Measurements from ENCODE around the gene TRMU.

The TRMU gene

DNA sequence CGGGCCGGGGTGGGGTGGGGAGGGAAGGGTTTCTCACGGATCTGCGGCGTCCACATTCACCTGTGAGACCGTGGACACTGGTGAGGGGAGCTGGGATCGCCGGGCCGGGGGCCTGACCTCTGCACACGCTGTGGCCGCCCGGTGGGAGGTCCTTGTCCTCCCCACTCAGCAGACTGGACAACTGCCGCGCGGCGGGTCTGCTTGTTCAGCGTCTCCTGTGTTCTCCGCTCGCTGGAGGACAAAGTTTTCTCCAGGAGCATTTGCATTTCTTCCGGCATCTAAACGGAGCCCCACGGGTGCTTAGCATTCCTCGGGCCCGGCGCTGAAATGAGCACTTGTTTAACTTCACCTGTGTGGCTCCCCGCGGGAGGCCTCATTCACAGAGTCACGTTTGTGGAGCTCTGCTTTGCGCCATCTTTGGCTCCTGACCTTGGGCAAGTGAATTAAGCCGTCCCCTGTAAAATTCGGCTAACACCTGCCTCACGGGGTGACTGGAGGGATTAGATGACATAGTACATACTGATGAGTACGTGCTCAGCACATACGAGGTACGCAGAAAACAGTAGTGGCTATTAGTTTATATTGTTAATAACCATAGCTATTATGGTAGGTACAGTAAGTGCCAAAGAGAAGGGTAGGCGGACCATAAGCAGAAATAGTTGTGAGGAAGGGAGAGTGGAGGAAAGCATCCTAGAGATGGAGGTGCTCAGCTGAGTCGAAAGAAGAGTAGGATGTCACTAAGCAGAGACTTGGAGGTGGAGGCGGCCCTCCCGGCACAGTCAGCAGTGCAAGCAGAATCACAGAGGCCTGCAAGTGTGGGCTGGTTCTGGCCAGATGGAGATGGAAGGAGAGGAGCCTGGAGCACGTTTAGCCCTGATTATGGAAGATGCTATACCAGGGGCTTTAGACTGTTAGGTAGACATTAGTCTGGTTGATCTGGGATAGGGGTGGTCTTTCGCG lies 885 bp downstream of the TRMU start:
- peak overlapping the region; percentile 91 for H3K4me3 ChIP-seq (replicated peaks; ENCODE audit: low read depth, low read length)
- no peak for DNase-seq (ENCODE audit: extremely low read depth, low read depth)
- TF ChIP-seq, protein P1, sequence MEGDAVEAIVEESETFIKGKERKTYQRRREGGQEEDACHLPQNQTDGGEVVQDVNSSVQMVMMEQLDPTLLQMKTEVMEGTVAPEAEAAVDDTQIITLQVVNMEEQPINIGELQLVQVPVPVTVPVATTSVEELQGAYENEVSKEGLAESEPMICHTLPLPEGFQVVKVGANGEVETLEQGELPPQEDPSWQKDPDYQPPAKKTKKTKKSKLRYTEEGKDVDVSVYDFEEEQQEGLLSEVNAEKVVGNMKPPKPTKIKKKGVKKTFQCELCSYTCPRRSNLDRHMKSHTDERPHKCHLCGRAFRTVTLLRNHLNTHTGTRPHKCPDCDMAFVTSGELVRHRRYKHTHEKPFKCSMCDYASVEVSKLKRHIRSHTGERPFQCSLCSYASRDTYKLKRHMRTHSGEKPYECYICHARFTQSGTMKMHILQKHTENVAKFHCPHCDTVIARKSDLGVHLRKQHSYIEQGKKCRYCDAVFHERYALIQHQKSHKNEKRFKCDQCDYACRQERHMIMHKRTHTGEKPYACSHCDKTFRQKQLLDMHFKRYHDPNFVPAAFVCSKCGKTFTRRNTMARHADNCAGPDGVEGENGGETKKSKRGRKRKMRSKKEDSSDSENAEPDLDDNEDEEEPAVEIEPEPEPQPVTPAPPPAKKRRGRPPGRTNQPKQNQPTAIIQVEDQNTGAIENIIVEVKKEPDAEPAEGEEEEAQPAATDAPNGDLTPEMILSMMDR (IDR thresholded peaks at IDR 0.05; ENCODE audit: low read depth, low read length, missing control alignments) = no peak

DNA sequence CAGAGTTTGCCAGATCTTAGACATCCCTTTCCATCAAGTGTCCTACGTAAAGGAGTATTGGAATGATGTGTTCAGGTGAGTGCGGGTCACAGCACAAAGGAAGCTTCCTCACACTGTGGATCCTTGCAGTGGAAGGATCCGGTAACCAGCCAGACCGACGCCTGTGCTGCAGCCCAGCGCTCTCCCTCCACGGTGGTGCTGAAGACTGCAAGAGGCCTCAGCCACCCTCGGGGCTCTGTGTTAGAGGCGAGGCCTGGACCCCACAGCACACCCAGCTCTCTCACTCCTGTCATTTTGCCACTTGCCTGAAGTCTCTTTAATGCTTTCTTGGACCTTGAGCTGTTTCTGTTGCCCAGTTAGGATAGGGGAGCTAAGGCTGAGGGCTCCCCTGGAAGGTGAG lies 2.4 kb downstream of the TRMU start:
- TF ChIP-seq, protein P1 (IDR thresholded peaks at IDR 0.05; ENCODE audit: low read depth, low read length, missing control alignments) = no peak

GRCh38 chr22:46338636-46339035 lies 3.1 kb downstream of the TRMU start:
- no peak for DNase-seq (ENCODE audit: extremely low read depth, low read depth)
- no peak overlapping the region for H3K4me3 ChIP-seq (replicated peaks; ENCODE audit: low read depth, low read length)
- TF ChIP-seq, protein P1 (IDR thresholded peaks at IDR 0.05; ENCODE audit: low read depth, low read length, missing control alignments) = no peak

More for the DNA sequence above, 2.4 kb downstream of the TRMU start:
- H3K4me3 ChIP-seq (replicated peaks; ENCODE audit: low read depth, low read length) = no peak overlapping the region
- DNase-seq (ENCODE audit: extremely low read depth, low read depth) = no peak

- DNase-seq (ENCODE audit: extremely low read depth, low read depth) = no peak
- TF ChIP-seq, protein P1 (IDR thresholded peaks at IDR 0.05; ENCODE audit: low read depth, low read length, missing control alignments) = no peak
- no peak overlapping the region for H3K4me3 ChIP-seq (replicated peaks; ENCODE audit: low read depth, low read length)
Observed at GRCh38 chr22:46339956-46340355, 4.4 kb downstream of the TRMU start.

GRCh38 chr22:46340676-46341075 lies 5.2 kb downstream of the TRMU start:
- no peak for DNase-seq (ENCODE audit: extremely low read depth, low read depth)
- no peak overlapping the region for H3K4me3 ChIP-seq (replicated peaks; ENCODE audit: low read depth, low read length)
- TF ChIP-seq, protein P1 (IDR thresholded peaks at IDR 0.05; ENCODE audit: low read depth, low read length, missing control alignments) = no peak

DNA sequence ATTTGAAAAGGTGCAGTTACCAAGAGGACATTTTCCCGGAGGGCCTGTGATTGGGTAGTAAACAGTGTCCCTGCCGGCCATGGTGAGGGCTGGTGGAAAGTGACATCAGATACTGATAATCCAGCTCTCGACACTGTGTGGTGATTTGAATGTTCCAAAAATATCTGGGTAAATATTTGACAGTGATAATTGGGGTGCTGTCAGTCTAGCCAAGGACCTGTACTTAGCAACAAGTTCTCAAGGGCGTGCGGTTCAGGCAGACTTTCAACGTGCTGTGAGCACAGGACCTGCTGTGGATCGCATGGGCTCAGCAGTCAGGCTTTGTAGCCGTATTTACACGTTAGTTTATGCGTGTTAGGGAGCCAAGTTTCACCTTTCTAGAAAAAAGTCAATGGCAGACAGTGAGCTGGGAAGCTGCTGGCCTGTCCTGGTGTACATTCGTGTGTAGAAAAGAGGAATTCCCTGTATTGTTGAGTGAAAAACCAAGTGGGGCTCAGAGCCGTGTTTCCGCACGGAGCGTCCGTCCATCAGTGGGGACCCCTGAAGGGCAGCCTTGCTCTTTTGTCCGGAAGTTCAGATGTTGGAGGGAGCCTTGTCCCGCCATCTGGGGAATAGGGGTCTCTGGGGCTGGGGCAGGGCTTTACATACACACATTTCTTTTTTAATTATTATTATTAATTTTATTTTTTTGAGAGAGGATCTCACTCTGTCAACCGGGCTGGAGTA lies 11.3 kb downstream of the TRMU start:
- TF ChIP-seq, protein P1 (IDR thresholded peaks at IDR 0.05; ENCODE audit: low read depth, low read length, missing control alignments) = no peak
- no peak for DNase-seq (ENCODE audit: extremely low read depth, low read depth)
- H3K4me3 ChIP-seq (replicated peaks; ENCODE audit: low read depth, low read length) = no peak overlapping the region

Measured in HFF-Myc (cell line).